ENCODE measurements around the gene ZFTA.
"Not testable (repeated sequence)": the region's sequence is repeated elsewhere in the genome, so short reads cannot be mapped to it uniquely, and the experiment has no call there.

The ZFTA gene

GRCh38 chr11:63779039-63779438 lies 10.5 kb upstream of the ZFTA start:
- DNase-seq (ENCODE audit: low read depth in 1 of 2, low spot score in 1 of 2): no peak

GRCh38 chr11:63775191-63775590 lies 6.6 kb upstream of the ZFTA start:
- DNase-seq (ENCODE audit: low read depth in 1 of 2, low spot score in 1 of 2): no peak

DNA sequence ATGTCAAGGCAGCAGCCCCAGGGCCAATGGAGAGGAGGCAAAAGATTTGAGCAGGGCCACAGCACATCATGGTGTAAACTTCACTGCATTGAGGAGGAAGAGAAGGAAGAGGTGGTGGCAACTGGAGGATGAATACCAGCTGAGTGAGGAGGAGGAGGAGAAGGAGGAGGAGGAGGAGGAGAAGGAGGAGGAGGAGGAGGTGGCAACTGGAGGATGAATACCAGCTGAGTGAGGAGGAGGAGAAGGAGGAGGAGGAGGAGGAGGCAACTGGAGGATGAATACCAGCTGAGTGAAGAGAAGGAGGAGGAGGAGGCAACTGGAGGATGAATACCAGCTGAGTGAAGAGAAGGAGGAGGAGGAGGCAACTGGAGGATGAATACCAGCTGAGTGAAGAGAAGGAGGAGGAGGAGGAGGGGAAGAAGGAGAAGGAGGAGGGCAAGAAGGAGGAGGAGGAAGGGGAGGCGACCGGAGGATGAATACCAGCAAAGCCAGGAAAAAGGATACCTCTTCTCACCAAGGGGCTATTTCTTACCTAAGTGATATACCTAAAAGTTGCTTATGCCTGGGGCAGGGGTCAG lies 3.3 kb upstream of the ZFTA start:
- not testable (repeated sequence) for DNase-seq (ENCODE audit: low read depth in 1 of 2, low spot score in 1 of 2)

GRCh38 chr11:63770763-63771162 lies 2.2 kb upstream of the ZFTA start:
- DNase-seq (ENCODE audit: low read depth in 1 of 2, low spot score in 1 of 2): no peak

DNA sequence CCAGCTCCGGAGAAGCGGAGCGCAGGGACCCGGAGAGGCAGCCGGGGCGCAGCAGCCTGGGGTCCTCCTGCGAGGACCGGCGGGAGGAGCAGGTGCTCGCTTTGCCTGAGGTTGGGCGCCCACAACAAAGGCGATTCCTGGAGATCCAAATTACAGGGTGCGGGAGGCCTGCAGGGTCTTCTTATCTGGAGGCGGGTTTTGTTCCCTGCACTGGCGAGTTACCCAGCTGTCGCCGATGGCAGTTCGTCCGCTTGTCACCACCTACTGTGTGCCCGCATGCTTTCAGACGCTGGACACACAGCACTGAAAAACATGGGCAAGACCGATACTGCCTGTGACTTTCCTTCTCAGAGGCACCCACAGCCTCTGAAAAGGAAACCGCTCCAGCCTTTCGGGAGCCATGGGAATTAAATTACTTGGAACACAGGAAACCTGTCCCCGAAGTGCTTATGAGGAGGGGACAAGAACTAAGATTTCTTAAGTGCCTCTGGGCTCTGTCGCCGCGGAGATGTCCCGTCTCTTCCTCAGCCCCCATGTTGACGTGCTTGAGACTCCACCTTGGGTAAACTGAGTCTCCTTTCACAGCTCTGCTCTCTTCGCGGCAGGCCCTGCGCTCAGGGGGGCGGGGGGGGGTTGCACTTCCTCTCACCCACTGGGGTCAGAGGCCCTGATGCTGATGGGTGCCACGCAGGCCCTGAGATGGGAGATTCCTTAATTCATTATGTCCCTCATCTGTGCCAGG lies 1.3 kb upstream of the ZFTA start:
- no peak for DNase-seq (ENCODE audit: low read depth in 1 of 2, low spot score in 1 of 2)

DNA sequence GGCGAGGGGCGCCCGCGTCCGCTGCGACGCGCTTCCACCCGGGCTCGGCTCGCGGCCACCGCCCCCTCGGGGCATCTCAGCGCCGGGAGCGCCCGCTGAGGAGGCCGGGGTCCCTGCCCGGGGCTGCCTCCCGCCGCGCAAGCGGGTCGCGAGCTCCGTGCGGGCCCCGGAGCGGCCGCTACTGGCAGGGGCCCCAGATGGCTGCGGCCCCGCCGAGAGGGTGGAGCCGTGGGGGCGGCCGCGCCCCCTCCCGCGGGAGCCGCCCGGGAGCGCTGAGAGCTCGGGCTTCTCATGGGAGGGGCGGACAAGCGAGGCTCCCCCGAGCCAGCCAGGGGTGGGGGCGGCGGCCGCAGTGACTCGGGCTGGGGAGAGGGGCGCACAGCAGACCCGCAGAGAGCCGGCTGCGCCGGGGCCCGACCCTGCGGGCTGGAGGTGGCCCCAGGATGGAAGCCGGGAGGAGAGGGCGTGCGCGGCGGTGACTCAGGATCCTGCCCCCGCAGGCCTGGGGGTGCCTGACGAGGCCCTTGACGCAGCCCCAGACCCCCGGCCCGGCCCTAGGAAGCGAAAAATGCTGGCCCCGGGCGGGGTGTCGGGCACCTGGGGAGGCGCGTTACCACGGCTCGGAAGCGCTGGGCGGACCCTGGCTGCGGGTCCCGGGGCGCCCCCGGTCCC lies 603 bp upstream of the ZFTA start:
- DNase-seq (ENCODE audit: low read depth in 1 of 2, low spot score in 1 of 2): peak in 1 of 2 donors; percentile 16

DNA sequence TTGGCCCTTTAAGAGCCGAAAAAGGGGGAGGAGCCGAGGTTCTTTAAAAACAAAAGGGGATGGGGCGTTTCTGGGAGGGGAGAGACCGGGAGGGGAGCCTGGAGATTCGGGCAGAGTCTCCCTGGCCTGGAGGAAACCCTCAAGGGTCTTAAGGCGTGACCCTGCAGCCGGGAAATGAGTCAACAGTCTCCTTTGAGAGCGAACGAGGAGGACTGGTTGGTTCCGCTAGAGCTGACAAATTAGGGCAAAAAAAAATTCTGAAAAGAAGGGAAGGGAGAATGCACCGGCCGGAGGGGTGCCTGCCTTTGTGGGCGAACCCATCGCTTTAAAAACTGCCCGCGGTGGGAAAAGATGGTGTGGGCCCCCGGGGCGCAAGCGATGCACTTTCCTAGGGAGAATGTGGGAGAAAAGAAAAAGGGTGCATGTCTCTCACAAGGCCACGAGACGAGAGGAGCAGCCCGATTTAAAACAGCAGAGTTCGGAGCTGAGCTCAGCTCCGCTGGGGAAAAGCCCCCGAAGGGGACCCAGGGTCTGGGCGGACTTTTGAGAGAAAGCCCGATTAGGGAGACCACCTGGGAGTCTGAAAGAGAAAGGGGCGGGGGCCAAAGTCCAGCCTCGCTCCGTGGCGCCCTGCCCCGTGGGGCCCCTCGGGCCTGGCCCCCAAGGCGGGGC lies 874 bp downstream of the ZFTA start:
- DNase-seq (ENCODE audit: low read depth in 1 of 2, low spot score in 1 of 2): no peak

GRCh38 chr11:63767267-63767564 lies 1.4 kb downstream of the ZFTA start:
- DNase-seq (ENCODE audit: low read depth in 1 of 2, low spot score in 1 of 2): no peak

- DNase-seq (ENCODE audit: low read depth in 1 of 2, low spot score in 1 of 2): no peak
Observed at GRCh38 chr11:63766531-63767235, 1.9 kb downstream of the ZFTA start.

DNA sequence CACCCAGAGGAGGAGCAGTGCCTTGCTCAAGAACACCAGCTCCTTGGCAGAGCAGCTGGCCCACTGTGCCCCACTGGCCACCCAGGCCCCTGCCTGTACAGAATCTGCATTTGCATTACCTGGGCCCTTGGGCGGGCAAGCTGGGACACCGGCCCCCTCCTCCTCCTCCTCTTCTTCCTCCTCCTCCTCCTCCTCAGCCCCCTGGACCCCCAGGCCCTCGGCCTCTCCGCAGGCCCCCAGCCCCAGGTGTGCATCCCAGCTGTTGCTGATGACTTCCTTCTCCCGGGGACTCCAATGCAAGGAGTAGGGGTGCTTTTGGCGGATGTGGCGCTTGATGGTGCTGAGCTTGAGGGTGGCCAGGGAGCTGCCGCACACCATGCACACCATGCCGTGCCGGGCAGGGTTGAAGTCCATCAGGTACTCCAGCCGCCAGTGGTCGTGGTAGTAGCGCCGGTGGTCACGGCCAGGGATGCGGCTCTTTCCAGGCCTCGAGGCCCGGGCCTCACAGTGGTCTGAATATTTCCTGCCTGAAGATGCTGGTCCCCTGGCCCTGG lies 2.8 kb downstream of the ZFTA start:
- DNase-seq (ENCODE audit: low read depth in 1 of 2, low spot score in 1 of 2): no peak

DNA sequence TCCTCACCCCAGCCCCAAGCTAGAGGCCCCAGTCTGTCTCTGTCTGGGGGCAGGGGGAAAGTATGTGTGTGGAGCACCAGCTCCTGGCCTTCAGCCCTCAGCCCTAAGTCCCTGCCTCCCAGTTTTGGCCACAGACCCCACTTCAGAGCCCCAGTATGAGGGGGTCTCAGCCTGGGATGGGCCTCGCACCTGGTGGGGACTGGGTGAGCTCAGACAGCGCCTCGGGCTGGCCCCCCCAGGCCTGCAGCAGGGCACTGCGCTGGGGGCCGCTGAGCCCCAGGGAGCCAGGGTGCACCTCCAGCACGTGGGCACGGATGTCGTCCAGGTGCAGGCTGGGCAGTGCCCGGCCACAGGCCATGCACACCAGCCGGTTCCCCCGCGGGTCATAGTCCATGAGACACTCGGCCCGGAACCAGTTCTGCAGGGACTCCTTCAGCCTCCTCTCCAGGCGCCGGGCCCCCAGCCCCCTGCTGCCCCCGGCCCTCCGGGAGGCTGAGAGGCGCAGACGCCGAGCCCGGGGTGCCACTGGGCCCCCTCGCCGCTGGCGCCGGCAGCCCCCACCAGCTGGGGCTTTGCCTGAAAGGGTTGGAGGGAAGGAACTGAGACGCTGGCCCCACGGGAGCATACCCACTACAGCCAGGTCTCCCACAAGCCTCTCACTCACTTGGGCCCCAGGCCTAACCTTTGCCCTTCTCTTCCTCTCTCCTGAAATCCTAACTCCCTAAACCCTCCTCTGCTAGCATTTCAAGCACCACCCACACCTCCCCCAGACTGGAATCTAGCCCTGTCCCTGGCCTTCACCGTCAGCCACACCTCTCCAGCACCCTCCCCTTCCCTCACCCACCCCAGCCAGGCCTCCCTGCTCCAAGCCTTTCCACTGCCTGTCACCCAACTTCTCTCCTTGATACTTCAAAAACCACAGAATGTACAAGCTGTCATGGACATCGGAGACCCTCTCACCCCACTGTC lies 3.6 kb downstream of the ZFTA start:
- no peak for DNase-seq (ENCODE audit: low read depth in 1 of 2, low spot score in 1 of 2)

DNA sequence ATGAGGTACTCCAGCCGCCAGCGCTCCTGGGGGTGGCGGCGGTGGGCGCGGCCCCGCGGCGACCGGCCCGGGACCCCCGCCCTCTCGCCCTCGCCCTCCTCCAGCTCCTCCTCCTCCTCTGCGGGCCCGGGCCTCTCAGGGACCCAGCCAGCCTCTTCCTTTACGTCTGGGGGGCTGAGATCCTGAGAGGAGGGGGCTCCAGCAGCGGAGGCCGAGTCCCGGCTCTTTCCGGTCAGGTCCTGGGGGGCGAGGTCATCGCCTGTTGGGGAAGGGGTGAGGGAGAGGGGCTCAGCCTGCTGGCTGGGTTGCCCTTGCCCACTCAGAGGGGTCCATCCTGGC lies 4.3 kb downstream of the ZFTA start:
- DNase-seq (ENCODE audit: low read depth in 1 of 2, low spot score in 1 of 2): no peak

DNA sequence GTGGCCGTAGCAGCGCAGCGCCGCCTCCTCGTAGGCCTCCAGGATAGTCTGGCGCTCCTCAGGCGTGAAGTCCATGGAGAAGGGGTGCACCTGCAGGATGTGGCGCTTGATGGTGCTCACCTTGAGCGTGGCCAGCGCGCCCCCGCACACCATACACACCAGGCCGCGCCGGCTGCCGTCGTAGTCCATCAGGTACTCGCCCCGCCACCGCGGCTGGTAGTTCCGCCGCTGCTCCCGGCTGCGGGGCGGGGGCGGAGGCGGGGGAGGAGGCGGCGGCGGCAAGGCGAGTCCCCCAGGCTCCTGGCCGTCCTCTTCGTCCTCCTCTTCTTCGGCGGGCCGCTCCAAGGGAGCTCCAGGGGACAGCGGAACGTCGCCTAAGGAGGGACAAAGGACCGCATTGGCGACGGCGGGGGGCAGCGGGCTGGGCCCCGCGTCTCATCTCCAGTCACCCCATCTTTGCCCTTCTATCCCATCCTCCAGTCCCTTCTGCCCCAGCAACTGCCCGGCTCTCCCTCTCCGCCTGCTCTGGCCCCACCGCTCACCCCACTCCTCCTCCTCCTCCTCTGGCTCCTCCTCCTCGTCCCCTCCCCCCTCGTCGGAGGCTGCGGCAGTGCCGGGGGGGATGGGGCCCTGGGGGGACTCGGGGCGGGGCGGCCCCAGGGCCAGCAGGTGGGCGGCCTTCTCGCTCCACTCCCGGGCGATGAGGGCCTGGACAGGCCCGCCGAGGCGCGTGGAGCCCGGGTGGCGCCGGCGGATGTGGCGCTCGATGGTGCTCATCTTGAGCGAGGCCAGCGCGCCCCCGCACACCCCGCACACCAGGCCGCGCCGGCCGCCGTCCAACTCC lies 4.9 kb downstream of the ZFTA start:
- DNase-seq (ENCODE audit: low read depth in 1 of 2, low spot score in 1 of 2): no peak

DNA sequence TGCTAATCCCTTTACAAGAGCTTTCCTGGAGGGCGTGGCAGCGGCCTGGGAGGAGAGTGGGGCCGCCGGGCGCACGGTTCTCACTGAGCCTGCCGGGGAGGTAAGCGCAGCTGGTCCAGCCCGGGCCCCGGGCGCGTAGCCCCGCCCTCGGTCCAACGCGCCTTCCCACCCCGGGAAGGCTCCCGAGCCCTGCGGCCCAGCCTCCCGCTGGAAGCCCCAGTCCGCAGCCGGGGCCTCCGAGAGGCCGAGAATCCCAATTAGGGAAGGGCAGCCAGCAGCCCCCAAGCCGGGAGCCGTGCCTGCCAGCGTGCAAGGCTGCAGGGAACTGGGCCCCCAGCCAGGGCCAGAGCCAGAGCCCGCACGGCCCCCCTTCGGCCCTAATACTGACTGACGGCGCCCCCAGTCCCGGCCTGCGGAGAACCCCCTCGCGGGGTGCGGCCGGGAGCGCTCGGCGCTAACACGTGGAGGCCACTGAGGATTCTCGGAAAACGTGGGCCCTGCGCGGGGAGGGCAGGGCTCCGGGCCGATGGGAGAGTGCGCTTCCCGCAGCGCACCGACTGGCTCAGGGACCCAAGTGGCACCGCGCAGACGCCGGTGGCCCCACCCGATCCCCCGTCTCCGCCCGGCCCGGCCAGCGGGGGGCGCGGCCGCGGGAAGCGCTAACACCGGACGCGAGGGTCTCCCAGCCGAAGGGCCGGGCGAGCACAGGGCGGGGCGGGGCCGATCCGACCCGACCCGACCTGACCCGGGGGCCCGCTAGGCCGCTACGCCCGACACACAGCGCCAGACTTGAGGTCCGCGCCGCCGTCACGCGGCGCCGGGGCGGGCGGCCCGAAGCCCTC lies 5.7 kb downstream of the ZFTA start:
- DNase-seq (ENCODE audit: low read depth in 1 of 2, low spot score in 1 of 2): no peak

DNA sequence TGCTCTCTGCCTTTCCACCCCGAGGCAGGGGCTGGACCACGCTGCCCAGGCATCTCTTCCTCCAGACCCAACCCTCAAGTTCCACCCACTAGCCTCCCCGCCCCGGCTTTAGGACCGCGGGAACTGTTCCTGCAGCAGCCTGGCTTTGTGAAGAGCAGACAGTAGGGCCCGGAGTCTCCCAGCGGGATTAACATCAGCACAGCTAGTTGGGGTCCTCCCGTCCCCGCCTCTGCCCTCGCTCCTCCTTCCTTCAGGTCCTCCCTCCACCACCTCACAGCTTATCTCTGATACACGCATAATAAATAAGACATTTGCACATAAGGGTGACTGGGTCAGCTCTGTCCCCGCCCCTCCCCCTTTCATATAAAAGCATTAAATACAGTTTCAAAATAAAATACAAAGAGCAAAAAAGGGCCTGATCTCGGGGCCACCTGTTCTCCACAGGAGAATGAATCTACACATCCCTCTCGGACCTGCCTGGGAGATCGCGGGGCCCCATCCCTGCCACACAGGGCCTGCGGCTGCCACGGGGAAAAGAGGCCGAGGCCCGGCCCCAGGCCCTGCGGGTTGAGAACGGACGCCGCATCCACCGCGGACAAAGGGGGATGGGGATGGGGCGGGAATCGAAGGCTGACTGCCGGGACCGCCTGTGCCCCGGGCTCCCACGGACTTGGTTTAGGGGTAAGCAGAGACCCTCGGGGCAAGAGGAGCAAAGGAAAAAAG lies 6.5 kb downstream of the ZFTA start:
- no peak for DNase-seq (ENCODE audit: low read depth in 1 of 2, low spot score in 1 of 2)

GRCh38 chr11:63761188-63761587 lies 7.4 kb downstream of the ZFTA start:
- no peak for DNase-seq (ENCODE audit: low read depth in 1 of 2, low spot score in 1 of 2)

- DNase-seq (ENCODE audit: low read depth in 1 of 2, low spot score in 1 of 2): no peak
Observed at GRCh38 chr11:63760487-63761079, 8.0 kb downstream of the ZFTA start.

Measured in stimulated activated CD4-positive, alpha-beta T cell treated with anti-CD3 and anti-CD28 coated beads, Interleukin-15, amount 100 ng/mL, for 1 hour (primary cell).